HFFc6 (cell line): ENCODE data around the gene UBE2QL1. TPM values are rescaled to one million over a fixed set of nuclear protein-coding genes. Genes with fewer than 3 reads are reported as not detected.

Experiments
- DNase-seq: peaks from one replicate; pipeline ENCODE4 v3.0.0-alpha.2; 2018
- H3K27ac Mint-ChIP-seq: 2 replicates; pipeline ENCODE4 v1.8.0; 2020; ENCODE audit warnings: mild to moderate bottlenecking, mixed read lengths
- H3K27me3 Mint-ChIP-seq: 2 replicates; pipeline ENCODE4 v1.8.0; 2021; ENCODE audit warnings: mild to moderate bottlenecking, moderate library complexity, mixed read lengths; ENCODE audit not compliant: insufficient read depth
- H3K36me3 Mint-ChIP-seq: 2 replicates; pipeline ENCODE4 v1.8.0; 2021; ENCODE audit warnings: low read depth, mixed read lengths
- H3K4me1 Mint-ChIP-seq: 2 replicates; pipeline ENCODE4 v1.8.0; 2020; ENCODE audit warnings: low read depth, mixed read lengths
- H3K4me3 Mint-ChIP-seq: 2 replicates; pipeline ENCODE4 v1.8.0; 2020; ENCODE audit warnings: mild to moderate bottlenecking, moderate library complexity, mixed read lengths
- H3K9me3 Mint-ChIP-seq: 2 replicates; pipeline ENCODE4 v1.8.0; 2020; ENCODE audit warnings: mild to moderate bottlenecking, mixed read lengths
- total RNA-seq, 6 experiments: library from RNA; stranded (reverse); fragmentation: NEBNext Ultra II Directional; extraction: Animal tissue kit (Norgen Biotek cat#: 25700); gene quantifications; 2 replicates in 1 of 6; 3 replicates in 5 of 6; pipeline ENCODE4 v1.2.3, GENCODE V29; 2021
- TF ChIP-seq, protein P1 (sequence below): fragments of 200-600 bp; sonication (generic); IDR thresholded peaks from 2 replicates; pipeline ENCODE4 v1.5.0; 2021; ENCODE audit warnings: antibody characterized with exemption, mild to moderate bottlenecking

Gene UBE2QL1
- total RNA-seq, 6 experiments from 2014 or later = not detected

- Mint-ChIP-seq H3K9me3 (no peaks in the 10 kb centered on the region), H3K4me3 (no peak overlapping the region; the same call in 1 of the 2 replicates), H3K27me3 (peaks cover 23% of the 10 kb centered on the region), H3K4me1 (no peaks in the 10 kb centered on the region; the same call in 1 of the 2 replicates), H3K27ac (no peak overlapping the region), H3K36me3 (no peaks in the 10 kb centered on the region)
- DNase-seq = no peak
- TF ChIP-seq, protein P1, sequence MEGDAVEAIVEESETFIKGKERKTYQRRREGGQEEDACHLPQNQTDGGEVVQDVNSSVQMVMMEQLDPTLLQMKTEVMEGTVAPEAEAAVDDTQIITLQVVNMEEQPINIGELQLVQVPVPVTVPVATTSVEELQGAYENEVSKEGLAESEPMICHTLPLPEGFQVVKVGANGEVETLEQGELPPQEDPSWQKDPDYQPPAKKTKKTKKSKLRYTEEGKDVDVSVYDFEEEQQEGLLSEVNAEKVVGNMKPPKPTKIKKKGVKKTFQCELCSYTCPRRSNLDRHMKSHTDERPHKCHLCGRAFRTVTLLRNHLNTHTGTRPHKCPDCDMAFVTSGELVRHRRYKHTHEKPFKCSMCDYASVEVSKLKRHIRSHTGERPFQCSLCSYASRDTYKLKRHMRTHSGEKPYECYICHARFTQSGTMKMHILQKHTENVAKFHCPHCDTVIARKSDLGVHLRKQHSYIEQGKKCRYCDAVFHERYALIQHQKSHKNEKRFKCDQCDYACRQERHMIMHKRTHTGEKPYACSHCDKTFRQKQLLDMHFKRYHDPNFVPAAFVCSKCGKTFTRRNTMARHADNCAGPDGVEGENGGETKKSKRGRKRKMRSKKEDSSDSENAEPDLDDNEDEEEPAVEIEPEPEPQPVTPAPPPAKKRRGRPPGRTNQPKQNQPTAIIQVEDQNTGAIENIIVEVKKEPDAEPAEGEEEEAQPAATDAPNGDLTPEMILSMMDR = no peak
These were observed 68.2 kb downstream of the UBE2QL1 start for GRCh38 chr5:6516823-6517222.

DNA sequence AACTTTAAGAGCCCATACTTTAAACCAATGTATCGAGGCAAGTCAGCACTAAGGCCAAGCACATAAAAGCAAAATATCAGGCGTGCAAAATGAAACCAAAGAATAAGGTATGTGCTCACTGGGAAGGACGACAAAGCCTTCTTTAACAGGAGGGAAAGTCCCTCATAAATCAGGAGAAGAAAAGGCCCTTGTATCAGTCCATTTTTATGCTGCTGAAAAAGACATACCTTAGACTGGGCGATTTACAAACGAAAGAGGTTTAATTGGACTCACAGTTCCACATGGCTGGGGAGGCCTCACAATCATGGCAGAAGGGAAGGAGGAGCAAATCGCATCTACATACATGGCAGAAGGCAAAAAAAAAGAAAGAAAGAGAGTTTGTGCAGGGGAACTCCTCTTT lies 68.9 kb downstream of the UBE2QL1 start:
- Mint-ChIP-seq H3K9me3 (no peaks in the 10 kb centered on the region), H3K4me3 (peak overlapping the region; percentile 6; the same call in 1 of the 2 replicates), H3K36me3 (no peaks in the 10 kb centered on the region), H3K27me3 (peaks cover 25% of the 10 kb centered on the region), H3K27ac (no peak overlapping the region), H3K4me1 (no peaks in the 10 kb centered on the region; the same call in 1 of the 2 replicates)
- TF ChIP-seq, protein P1 = no peak
- DNase-seq = no peak

GRCh38 chr5:6518298-6519057 lies 69.8 kb downstream of the UBE2QL1 start:
- Mint-ChIP-seq H3K27ac (no peak overlapping the region), H3K9me3 (no peaks in the 10 kb centered on the region), H3K4me1 (no peaks in the 10 kb centered on the region; the same call in 1 of the 2 replicates), H3K36me3 (no peaks in the 10 kb centered on the region), H3K4me3 (no peak overlapping the region), H3K27me3 (peaks cover 25% of the 10 kb centered on the region)
- DNase-seq = no peak
- TF ChIP-seq, protein P1 = no peak

- Mint-ChIP-seq H3K9me3 (no peaks in the 10 kb centered on the region), H3K36me3 (no peaks in the 10 kb centered on the region), H3K4me3 (no peak overlapping the region), H3K27me3 (peaks cover 29% of the 10 kb centered on the region), H3K27ac (no peak overlapping the region), H3K4me1 (no peaks in the 10 kb centered on the region; the same call in 1 of the 2 replicates)
- no peak for DNase-seq
- TF ChIP-seq, protein P1 = no peak
These were observed 71.5 kb downstream of the UBE2QL1 start for GRCh38 chr5:6520201-6520600.

- Mint-ChIP-seq H3K4me3 (no peak overlapping the region), H3K9me3 (no peaks in the 10 kb centered on the region), H3K4me1 (no peaks in the 10 kb centered on the region; the same call in 1 of the 2 replicates), H3K27me3 (peaks cover 29% of the 10 kb centered on the region), H3K36me3 (no peaks in the 10 kb centered on the region), H3K27ac (no peak overlapping the region)
- no peak for DNase-seq
- TF ChIP-seq, protein P1 = no peak
These were observed 73.7 kb downstream of the UBE2QL1 start for GRCh38 chr5:6522331-6522730.
